HG02588 (cell line): Measurements from ENCODE around the gene SLC39A9.
"Not testable (repeated sequence)": the region's sequence is repeated elsewhere in the genome, so short reads cannot be mapped to it uniquely, and the experiment has no call there.

ENCODE experiments used
- ATAC-seq: cut with Tn5 transposase; IDR thresholded peaks from one replicate; pipeline ENCODE4 v1.9.1; 2021; ENCODE audit warnings: mild to moderate bottlenecking, moderate library complexity; ENCODE audit not compliant: unreplicated experiment

SLC39A9 gene

GRCh38 chr14:69475194-69475818 lies 76.8 kb downstream of the SLC39A9 start:
- ATAC-seq, result no peak

- not testable (repeated sequence) for ATAC-seq
Observed at GRCh38 chr14:69476824-69477450, 78.4 kb downstream of the SLC39A9 start.

- ATAC-seq, result not testable (repeated sequence)
Observed at GRCh38 chr14:69478055-69478454, 79.6 kb downstream of the SLC39A9 start.

- no peak for ATAC-seq
Observed at GRCh38 chr14:69479696-69480095, 81.2 kb downstream of the SLC39A9 start.

- ATAC-seq, result no peak
Observed at GRCh38 chr14:69480136-69480535, 81.6 kb downstream of the SLC39A9 start.

GRCh38 chr14:69481815-69482568 lies 83.5 kb downstream of the SLC39A9 start:
- ATAC-seq, result peak; percentile 78

- no peak for ATAC-seq
Observed at GRCh38 chr14:69483765-69484443, 85.4 kb downstream of the SLC39A9 start.

GRCh38 chr14:69484444-69485314 lies 86.2 kb downstream of the SLC39A9 start, which contains the start of gene PLEKHD1:
TSS of gene PLEKHD1 (plus strand) at chr14:69484728. CDS start at chr14:69484966, 238 bp downstream.
- ATAC-seq, result no peak

- no peak for ATAC-seq
Observed at GRCh38 chr14:69485315-69485660, 86.8 kb downstream of the SLC39A9 start.

- ATAC-seq, result no peak
Observed at GRCh38 chr14:69485701-69486100, 87.2 kb downstream of the SLC39A9 start.

- no peak for ATAC-seq
Observed at GRCh38 chr14:69487226-69487625, 88.7 kb downstream of the SLC39A9 start.

GRCh38 chr14:69487771-69488170 lies 89.3 kb downstream of the SLC39A9 start:
- no peak for ATAC-seq

GRCh38 chr14:69489495-69489894 lies 91.0 kb downstream of the SLC39A9 start:
- no peak for ATAC-seq

- no peak for ATAC-seq
Observed at GRCh38 chr14:69490219-69490918, 91.9 kb downstream of the SLC39A9 start.

- no peak for ATAC-seq
Observed at GRCh38 chr14:69491193-69491592, 92.7 kb downstream of the SLC39A9 start.

- no peak for ATAC-seq
Observed at GRCh38 chr14:69493038-69493437, 94.5 kb downstream of the SLC39A9 start.

GRCh38 chr14:69493791-69494190 lies 95.3 kb downstream of the SLC39A9 start:
- ATAC-seq, result no peak

- no peak for ATAC-seq
Observed at GRCh38 chr14:69495341-69495921, 96.9 kb downstream of the SLC39A9 start.

GRCh38 chr14:69497866-69498265 lies 99.4 kb downstream of the SLC39A9 start:
- not testable (repeated sequence) for ATAC-seq
